ENCODE results near the gene HAPLN3.

HAPLN3 gene

DNA sequence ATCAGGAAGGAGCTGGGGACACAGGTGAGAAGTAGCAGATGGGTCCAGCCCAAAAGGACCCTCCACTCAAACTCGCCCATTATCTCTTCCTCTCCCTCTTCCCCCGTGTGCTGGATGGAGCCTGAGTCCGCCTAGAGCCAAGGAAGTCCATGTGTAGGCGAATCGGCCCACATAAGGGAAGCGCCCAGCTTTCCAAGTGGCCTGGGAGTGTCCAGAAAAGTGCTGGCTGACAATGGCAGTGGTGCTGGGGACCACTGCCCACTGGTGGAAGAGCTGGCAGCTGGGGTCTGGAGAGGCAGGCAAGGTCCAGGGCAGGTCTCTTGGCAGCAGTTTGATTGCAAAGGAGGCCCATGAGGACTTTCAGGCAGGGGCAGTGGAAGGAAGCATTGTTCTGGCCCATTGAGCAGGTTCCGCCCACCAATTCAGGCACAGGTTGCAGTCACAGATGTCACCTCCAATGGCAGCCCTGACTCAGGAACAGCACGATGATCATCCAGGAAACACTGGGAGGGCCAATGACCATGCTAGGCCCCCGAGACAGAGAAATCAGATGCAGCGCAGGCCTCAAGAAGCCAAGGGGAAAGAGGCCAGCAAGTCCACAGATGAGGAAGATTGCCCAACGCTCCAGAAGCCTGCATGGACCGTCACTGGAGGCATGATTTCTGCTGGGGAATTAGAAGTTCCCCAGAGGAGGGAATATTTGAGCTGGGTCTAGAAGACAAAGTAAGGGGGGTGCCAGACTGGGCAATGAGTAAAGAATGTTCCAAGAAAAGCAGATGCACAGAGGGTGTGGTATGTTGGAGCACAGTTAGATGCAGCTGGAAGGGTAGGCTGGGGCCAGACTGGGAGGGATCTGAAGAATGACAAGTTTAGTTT, 14.8 kb upstream of the HAPLN3 start:
- no peak for DNase-seq

DNA sequence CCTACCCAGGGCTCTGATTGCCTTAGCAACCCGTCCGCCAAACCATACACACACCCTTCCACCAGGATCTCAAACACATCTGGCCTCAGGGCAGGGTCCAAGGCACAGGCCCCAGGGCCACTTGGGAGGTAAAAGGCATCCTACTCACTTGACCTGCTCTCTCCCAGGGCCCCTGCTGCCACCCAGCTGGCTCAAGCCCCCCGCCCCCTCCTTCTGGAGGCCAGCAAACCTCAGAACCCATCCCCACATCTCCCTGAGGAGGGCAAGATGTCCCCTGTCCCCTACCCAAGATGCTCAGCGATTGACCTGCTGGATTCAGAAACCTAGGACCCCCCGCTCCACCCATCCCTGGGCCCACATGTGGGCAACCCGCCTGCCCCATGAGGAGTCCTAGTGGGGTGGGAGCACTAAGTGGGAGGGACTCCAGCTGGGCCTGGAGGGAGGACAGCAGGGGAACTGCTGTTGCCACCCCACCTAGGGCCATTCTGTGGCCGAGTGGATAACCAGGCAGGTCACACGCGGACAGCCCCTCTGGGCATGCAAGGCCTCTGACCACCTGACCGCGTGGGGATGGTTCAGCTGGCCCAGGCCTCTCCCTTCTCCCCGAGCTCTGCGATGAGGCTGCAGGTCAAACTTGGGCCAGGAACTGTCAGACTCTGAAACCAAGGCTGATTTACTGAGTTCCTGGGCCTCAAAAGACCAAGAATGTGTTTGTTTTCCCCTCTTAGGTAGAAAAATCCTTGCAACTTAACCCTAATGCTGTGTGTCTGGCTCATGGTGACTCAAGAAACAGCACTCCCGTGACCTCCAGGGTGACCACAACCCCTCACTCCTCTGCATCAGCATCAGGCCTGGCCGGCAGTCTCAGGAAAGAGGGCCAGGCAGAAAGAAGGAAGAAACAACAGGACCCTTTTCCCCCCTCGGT, 13.6 kb upstream of the HAPLN3 start:
- DNase-seq = no peak

DNA sequence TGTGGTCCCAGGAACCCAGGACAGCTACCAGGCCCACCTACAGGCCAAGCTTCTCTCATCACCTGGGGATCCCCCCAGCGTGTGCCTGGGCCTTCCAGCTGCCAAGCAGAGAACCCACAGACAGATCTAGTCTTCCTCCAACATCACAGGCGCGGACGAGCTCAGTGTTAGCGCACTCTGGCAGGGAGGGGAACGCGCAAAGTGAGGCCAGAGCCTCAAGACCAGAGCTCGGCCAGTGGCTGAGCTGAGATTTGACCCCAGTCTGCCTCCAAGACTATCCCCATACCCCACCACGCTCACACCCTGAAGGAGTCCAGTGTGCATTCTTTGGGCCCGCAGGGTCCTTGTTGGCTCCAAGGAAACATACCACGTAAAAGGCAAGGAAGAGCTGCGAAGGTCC, 12.8 kb upstream of the HAPLN3 start:
- DNase-seq = no peak

DNA sequence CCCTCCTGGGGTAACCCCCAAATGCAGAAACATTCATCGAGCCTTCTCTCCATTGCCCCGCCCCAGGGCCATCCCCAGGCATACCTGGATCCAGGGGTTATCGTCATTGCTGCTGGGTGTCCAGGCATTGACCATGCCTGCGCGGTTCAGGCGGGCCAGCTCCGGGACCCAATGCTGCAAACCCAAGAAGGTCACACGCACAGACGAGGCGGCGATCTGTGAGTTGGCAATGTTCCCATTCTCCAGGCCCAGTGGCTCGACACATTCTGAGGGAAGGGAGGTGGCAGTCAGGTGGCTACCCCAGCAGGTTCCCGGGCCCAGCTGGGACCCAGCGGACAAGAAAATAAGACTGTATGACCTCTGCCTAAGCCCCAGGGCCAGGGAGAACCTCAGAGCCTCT, 11.8 kb upstream of the HAPLN3 start:
- DNase-seq = no peak

DNA sequence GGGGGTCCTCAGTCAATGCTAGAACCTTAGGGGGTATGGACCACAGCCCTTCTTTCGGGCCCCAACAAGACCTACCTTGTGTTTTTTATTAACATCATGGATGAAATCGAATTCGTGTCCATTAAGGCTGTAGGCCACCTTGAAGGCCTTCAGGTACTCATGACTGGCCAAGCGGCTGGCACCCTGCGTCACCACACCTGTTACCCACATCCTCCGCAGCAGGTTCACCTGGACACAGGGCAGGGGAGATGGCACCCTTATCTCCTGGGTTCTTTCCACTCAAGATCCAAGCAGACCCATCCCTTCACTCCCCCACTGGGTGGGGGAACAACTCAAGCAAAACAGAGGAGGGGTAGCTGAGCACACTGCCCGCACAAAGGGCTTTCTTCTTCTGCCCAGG, 11.2 kb upstream of the HAPLN3 start:
- DNase-seq = no peak

DNA sequence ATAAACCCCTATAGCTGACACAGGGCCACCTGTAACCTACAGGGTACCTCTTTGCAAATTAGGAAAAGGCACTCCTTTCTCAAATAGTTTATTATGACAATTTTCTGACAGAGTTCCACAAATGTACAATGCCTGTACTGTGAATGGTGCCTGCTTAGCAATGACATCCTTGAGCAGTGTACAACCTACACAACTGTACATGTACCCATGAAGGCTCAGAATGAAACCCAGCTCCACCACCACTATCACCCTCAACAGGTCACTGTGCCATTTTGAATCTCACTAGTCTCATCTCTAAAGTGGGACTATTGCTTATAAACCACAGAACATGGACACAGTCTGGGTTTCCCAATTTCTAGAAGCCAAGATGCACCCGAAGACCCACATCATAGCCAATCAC, 10.8 kb upstream of the HAPLN3 start:
- DNase-seq = no peak

DNA sequence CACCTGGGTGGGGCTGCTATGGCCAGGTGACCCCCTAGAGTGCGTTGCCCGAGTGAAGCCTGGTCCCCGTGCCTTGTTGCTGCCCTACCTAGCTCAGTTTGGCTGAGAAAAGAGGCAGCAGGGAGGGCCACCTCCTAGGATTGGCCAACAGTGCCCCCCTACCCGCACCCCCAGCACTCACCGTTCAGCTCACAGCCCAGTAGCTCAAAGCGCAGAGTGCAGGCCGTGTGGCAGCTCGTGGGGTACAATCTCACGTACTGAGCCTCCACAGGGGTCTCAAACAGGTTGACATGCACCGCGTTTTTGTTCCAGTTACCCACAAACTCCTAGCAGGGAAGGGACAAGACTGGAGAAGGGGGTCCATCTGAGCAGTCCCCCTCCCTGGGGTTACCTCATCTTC, 10.2 kb upstream of the HAPLN3 start:
- DNase-seq = no peak

DNA sequence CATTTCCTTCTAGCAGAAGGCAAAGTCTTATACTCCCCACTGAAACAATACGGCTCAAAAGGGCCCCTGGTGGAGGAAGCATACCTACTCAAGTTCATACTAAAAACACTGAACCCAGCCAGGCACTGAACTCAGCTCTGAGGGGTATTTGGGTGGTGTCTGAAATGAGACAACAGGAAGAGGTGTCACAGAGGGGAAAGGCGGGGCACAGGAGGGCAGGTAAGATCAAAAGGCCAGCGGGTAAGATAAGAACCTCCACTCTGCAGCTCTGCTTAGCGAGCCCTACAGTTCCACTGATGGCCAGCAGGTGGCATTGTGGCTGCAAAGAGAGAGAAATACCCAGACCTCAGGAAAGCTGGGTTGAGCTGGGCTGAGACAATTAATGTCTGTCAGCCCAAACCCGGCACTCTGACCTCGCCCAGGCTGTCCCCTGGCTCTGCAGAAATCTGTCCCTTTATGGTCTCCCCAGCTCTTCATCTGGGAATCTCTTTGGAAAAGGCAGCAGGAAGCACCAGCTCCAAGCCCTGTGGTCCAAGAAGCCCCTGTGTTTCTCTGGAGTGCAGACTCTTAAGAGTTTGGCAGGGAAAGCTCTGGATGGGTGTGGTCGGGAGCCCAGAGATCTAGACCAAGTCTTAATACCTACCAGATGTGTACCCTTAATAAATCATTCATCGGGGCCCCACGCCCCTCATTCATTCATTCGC, 9.4 kb upstream of the HAPLN3 start:
- peak; percentile 51 for DNase-seq

DNA sequence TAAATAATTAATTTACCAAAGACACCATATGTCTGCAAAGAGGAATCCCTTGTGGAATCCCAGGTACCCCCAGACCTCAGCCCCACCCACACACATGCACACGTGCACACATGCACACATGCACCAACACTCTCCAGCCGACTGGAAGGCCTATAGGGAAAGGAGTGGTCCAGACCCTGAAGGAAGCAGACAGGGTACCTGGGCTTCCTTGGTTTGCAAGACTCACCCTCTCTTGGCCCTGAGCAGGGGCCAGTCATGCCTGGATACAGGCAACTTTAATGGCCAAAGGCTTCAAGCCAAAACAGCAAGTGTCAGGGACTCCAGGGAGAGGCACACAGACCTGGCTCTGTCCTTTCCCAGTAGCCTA, 8.9 kb upstream of the HAPLN3 start:
- DNase-seq = no peak

DNA sequence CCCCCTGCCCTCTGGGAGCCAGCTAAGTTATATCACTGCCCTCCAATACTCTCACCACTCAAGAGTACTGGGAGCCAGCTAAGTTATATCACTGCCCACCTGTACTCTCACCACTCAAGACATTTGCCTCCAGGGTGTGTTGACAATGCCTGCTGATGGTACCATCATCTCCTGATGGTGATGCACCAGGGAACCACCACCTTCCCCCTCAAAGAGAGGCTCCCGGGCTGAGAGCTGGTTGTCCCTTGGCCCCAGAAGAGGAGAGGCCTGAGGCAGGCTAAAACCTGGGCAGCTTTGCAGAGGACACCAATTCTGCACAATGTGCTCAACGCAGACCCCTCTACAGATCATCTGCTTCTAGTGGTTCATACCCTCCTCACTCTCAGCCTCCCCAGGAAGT, 7.5 kb upstream of the HAPLN3 start:
- DNase-seq = no peak

DNA sequence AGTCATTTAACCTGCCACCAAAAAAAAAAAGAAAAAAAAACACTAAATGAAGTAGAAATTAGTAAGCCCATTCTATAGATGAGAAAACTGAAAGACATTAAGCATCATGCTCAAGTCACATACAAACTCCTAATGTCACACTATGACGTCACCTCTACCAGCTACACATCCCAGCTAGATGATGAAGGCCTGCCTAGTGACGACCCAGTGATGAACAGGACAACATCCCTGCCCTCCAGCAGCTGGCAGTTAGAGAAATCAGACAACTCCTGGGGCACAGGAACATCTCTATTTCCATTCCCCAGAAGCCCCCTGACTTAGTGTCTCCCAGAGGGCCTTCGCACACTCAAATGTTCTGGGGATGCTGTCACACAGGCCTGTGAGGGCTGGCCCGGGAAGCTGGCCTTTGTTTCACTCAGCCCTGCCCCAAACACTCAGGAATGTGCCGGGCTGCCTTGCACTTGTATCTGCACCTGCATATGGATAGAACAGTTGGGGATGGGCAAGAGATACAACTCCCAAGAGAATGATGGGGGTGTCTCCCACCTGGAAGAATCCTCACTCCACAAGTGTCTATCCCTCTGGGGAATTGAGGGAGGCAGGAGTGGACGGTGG, 7.0 kb upstream of the HAPLN3 start:
- DNase-seq = no peak

DNA sequence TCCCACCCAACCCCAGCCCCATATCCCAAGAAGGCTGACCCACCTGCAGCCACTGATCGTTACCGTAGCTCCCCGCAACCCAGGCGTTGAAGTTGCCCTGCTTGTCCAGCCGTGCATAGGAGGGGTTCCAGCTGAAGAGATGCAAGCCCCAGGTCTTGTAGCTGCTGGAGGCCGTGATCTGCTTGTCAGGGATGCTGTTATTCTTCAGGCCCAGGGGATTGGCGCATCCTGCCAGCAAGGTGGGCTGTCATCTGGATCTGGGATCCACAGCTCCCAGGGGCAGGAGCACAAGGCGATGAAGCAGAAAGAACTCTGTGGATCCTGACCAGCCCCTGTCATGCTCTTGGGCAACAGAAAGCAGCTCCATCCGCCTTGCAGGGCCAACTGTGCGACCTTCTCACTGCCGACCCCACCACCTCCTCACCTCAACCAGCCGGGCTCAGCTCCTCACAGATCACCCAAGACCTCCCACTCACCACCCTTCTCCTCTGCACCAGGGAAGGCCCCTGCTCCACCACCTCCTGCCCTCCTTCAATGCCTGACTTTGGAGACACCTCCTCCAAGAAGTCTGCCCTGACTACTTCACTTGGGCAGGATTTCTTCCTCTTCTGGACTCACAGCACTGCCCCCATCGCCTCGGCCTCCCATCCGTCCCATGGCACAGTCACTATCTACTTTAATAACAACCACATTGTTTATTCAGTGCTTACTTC, 6.3 kb upstream of the HAPLN3 start:
- DNase-seq = no peak

DNA sequence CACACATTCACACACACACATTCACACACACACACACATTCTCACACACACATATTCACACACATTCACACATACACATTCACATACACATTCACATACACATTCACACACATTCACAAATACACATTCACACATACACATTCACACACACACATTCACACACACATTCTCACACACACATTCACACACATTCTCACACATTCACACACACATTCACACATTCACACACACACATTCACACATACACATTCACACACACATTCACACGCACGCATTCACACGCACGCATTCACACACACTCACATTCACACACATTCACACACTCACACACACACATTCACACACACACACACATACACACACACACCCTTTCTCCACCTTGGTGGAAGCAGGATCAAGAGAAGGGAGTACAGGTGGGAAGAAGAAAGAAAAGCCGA, 5.7 kb upstream of the HAPLN3 start:
- DNase-seq = no peak

DNA sequence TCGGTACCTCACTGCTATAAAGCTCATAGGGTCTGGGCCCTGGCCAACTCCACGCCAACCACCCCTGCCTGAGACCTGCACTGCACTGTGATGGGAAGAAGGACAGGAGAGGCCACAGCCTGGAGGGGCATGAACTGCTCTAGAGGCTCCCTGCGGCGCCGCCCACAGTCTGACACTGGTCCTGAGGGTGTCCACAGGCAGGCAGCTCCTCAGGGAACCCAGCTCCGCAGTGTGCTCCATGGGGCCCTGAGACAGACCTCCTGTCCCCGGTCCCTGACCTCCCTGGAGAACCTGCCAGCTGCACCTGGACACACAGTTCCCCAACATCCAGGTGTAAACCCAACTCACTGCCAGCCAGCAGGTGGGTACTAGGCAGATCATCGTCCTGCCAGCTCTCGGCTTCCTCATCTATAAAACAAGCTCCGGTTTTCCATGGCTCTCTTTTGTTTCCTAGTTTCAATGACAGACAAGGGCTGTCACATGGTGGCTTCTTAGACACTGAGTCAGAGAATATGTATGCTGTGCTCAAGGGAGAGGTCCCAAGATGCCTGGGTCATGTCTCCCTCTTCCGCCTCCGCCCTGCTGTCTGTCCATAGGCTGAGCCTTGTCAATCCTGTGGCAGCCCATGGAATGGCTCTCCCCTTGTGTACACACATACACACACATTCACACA, 5.1 kb upstream of the HAPLN3 start:
- DNase-seq = no peak

DNA sequence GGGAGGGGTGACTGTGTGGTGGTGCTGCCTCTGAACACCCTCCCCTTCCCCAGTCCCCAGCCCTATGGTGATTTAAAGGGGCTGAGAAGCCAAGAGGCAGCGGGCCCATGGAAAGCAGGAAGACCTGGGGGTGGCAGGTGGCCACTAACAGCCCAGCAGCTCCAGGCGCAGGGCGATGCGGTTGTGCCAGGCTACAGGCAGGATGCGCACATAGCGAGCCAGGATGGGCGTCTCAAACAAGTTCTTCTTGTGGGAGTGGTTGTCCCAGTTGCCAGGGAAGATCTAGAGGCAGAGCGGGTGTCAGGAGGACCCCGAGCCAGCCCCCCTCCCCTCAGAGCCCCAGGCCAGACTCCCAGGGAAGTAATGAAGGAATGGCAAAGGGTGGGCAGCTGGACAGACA, 3.9 kb upstream of the HAPLN3 start:
- no peak for DNase-seq

DNA sequence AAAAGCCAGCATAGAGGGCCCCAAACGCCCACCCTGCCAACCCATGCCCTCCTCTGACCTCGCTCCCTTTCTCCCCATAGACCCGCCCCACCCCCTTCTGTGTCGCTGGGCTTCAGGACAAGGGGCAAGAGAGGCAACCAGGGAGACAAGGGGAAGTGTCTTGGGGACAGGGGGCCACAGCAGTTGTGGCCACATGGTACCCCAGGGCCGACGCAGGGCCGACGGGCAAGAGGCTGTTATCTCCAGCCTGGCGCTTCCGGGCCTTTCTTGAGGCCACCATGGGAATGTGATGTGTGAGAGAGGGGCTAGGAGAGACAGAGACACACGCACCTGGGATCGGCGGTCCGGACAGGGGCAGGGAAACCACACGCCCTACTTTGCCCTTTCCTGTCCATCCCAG, 3.4 kb upstream of the HAPLN3 start:
- no peak for DNase-seq

DNA sequence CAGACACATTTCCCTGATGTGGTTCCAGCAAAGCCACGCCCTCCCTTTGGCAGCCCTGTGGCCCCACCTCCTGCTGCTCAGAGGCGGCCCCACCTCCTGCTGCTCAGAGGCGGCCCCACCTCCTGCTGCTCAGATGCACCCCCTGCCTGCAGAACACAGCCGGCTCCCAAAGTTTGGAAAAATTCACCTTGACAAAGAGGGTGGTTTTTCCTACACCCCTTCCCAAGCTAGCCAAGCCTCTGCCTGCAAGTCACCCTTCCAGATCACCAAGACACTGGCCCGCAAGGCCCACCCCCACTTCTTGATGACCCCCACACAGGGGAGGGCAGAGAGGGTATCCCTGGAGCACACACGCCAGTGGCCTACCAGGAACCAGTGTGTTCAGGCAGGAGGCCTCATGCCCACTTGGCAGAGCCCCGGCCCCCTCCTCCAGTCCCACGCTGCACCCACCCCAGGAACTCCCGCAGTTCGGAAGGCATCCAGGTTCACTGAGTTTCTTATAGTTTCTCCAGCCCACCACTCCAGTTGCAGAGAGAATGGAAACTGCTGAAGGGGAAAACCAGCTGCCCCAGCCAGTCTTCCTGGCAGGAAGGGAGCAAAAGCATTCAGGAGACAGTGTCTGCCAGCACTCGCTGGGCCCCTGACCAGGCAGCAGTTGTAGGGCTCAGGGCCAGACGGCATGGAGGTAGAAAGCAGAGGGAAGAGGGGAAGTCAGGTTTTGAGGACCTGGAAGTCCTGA, 2.3 kb upstream of the HAPLN3 start:
- DNase-seq = peak; percentile 59

DNA sequence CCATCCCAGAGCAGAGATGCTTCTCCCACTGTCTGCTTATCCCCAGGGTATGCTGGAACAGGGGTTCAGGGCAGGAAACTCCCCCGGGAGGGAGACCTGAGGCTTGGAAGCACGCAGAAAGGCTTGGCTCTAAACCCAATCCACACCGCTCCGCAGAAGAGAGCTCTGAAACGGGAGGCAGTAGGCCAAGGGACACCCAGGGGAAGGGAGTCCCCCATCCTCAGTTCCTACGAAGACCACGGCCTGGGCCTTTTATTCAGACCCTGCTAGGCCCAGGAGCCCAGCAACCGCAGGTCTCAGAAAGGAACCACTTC, 1.8 kb upstream of the HAPLN3 start:
- DNase-seq = no peak

DNA sequence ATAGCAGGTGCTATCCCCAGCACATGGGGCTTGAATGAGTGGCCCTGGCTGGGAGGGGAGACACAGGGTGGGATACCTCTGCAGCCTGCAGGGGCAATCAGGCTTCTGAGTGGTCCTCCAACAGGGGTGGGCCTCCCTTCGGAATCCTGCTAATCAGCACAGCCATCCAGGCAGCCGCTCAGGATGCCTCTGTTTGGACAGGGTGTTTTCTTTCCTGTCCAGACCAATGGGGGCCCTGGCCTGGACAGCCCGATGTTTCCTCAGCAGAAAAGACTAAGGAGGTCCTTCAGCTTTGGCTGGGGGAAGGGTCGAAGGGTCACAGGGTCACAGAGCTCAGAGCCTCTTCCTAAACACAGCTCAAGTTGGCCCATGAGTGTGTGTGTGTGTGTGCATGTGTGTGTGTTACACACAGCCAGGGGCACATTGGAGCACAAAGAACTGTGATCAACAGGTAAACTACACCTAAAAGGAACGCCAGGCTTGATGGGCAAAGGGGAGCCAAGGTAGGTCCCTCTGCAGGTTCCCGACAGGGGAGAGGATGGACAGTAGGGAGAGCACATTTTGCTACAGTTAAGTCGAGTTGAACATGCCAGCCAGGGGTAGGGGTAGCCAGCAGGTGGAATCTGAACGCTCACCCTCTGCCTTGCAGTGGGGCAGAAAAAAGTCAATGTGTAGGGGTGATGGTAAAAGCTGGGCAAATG, 1.1 kb upstream of the HAPLN3 start:
- DNase-seq = no peak

DNA sequence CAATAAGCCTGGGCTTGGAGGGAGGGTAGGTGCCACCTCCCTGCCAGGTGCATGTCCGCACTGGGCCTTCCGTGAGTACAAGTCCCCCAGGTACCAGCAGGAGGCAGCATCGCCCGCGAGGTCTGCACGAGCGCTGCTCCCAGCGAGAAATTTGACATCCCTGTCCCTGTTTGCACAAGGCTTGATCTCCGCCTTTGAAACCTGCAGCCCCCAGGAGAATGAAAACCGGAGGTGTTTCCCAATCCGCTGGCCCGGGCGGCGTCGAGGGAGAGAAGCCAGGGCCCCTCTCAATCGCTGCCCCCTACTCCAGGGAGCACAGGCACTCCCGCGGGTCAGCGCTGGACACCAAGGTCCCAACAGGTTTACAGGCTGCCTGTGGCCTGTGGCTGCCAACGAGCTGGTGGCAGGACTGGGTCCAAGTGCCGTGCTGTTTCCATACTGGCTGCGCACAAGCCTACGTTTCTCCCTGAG, 961 bp downstream of the HAPLN3 start:
- no peak for DNase-seq
